Body of pancreas (tissue), 4 donors: ENCODE measurements around the gene EYS. TPM values are rescaled to one million over a fixed set of nuclear protein-coding genes. Genes with fewer than 3 reads are reported as not detected.

Source experiments
- ATAC-seq: fragments of 150-250 bp; one replicate; pipeline ENCODE4 v1.9.1; 2016
- DNase-seq, 4 donors: peaks; one replicate each; pipeline ENCODE4 v3.0.0-alpha.2; 2019
- H3K27ac ChIP-seq, 4 donors: fragments of 200-600 bp; sonication (generic); 1 replicate in 3 of 4; 2 replicates in 1 of 4; pipeline versions ENCODE4 v1.5.1 to v1.6.1; 2016 to 2019; ENCODE audit warnings: mild to moderate bottlenecking in 1 of 4, mixed read lengths in 1 of 4, moderate library complexity in 1 of 4
- H3K27me3 ChIP-seq, 2 donors: fragments of 200-600 bp; sonication (generic); one replicate each; pipeline ENCODE4 v1.6.0; 2016; ENCODE audit warnings: mild to moderate bottlenecking in 1 of 2
- H3K36me3 ChIP-seq, 2 donors: fragments of 200-600 bp; sonication (generic); replicated peaks in 1 of 2; 2 replicates each; pipeline ENCODE4 v1.5.1; 2016; ENCODE audit warnings: low read depth in 2 of 2; ENCODE audit not compliant: insufficient read depth in 1 of 2
- H3K4me1 ChIP-seq: fragments of 200-600 bp; sonication (generic); one replicate; pipeline ENCODE4 v1.6.0; 2016
- H3K4me3 ChIP-seq, 2 donors: fragments of 200-600 bp; sonication (generic); 1 replicate in 1 of 2; 2 replicates in 1 of 2; pipeline ENCODE4 v1.5.1; 2016 to 2019
- H3K9me3 ChIP-seq, 3 donors: fragments of 200-600 bp; sonication (generic); 1 replicate in 2 of 3; 2 replicates in 1 of 3; pipeline ENCODE4 v1.5.1; 2016
- POLR2A ChIP-seq, 3 donors: fragments of 450-650 bp; IDR thresholded peaks; one replicate each; pipeline ENCODE4 v1.6.1; 2016; ENCODE audit warnings: antibody characterized with exemption in 3 of 3, mild to moderate bottlenecking in 2 of 3
- WGBS, 2 donors: methylation state at CpG; one replicate each; pipeline ENCODE4 v1.1.5; 2017; 5-methylcytosine and 5-hydroxymethylcytosine counted together
- intact Hi-C: fragments of 100-400 bp; cut with DNase I; formaldehyde crosslinking; loops from one replicate; pipeline ENCODE4 v1.15.1; 2023
- total RNA-seq, 2 donors: library from RNA; depleted of rRNA; stranded (reverse); fragments of >200 nt; gene quantifications; one replicate each; pipeline ENCODE4 v1.1.0, GENCODE V29; 2016
- TF ChIP-seq, protein P1 (sequence below), 7 experiments: fragments of 450-650 bp in 4 of 7; fragments of 200-600 bp in 3 of 7; sonication (generic) in 3 of 7; IDR thresholded peaks; one replicate each; pipeline ENCODE4 v1.5.1; 2016 to 2019; ENCODE audit warnings: antibody characterized with exemption in 7 of 7

The EYS gene
- total RNA-seq, 2 donors from 2014 or later = 0.26 TPM; not detected in 1

DNA sequence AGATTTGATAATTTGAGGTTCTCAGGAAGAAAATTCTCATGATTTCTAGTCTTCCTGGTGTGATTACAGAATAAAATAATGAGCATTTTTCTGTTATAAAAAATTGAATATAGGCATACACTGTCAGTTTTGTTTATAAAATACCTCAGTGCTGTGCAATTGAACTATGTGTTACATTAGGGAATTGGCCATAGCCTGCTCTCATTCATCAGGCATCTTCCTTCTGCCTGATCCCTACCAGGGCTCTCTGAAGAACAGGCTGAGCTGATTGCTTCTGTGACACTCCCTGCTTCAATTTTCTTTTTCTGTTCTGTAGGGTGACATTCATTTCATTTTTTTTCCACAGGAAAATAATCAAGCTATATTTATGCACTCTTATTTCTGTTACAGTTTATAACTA lies 1908.6 kb downstream of the EYS start:
- intact Hi-C loops = no loop called here
- Histone ChIP-seq H3K27me3 (no peaks in the 10 kb centered on the region), H3K4me1 (no peaks in the 10 kb centered on the region), H3K4me3 (no peak overlapping the region), H3K36me3 (no peaks in the 10 kb centered on the region), H3K27ac (no peak overlapping the region), H3K9me3 (no peaks in the 10 kb centered on the region)
- DNase-seq (no peak), ATAC-seq (no peak)
- no peak for TF ChIP-seq POLR2A (IDR thresholded peaks at IDR 0.05)
- TF ChIP-seq, protein P1, sequence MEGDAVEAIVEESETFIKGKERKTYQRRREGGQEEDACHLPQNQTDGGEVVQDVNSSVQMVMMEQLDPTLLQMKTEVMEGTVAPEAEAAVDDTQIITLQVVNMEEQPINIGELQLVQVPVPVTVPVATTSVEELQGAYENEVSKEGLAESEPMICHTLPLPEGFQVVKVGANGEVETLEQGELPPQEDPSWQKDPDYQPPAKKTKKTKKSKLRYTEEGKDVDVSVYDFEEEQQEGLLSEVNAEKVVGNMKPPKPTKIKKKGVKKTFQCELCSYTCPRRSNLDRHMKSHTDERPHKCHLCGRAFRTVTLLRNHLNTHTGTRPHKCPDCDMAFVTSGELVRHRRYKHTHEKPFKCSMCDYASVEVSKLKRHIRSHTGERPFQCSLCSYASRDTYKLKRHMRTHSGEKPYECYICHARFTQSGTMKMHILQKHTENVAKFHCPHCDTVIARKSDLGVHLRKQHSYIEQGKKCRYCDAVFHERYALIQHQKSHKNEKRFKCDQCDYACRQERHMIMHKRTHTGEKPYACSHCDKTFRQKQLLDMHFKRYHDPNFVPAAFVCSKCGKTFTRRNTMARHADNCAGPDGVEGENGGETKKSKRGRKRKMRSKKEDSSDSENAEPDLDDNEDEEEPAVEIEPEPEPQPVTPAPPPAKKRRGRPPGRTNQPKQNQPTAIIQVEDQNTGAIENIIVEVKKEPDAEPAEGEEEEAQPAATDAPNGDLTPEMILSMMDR (IDR thresholded peaks at IDR 0.05) = no peak

DNA sequence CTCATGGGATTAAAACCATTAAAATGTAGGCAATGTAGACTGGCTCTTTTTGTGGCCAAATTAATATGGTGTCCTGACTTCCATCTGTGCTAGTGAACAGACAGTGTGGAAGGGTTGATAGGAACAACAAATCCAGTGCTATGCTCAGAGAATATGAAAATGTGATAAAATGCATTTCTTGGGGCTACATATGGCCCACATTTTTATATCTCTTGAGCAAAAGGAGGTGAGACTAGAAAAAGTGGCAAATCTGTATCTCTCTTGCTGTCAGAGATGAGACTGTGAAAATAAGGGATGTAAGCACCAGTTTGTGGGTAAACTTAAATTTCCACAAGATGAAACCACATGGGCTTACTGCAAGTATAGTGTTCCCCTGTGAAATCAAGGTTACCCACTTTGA lies 1909.3 kb downstream of the EYS start:
- Histone ChIP-seq H3K9me3 (no peaks in the 10 kb centered on the region), H3K36me3 (no peaks in the 10 kb centered on the region), H3K4me3 (no peak overlapping the region), H3K27me3 (no peaks in the 10 kb centered on the region), H3K4me1 (no peaks in the 10 kb centered on the region), H3K27ac (no peak overlapping the region)
- ATAC-seq (no peak), DNase-seq (no peak)
- intact Hi-C loops = no loop called here
- TF ChIP-seq, protein P1 (IDR thresholded peaks at IDR 0.05) = no peak
- no peak for TF ChIP-seq POLR2A (IDR thresholded peaks at IDR 0.05)

DNA sequence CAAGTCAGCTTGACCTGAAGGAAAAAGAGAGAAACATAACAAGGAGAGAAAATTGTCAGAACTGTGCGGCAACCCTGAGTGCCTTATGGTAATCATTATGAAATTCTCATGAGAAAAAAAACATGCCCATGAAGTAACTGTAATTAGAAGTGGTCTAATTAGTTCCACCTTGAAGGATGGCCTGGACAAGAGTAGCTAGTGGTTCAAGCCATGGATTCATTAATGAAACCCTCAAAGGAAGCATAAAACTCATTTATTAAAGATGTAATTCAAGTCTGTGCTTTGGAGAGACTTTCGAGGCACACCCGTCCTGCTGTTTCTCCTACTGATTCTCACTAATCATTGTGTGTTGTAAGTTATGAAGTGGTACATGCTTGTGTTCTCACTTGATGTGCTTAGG lies 1911.2 kb downstream of the EYS start:
- no peaks in the 10 kb centered on the region for H3K36me3 ChIP-seq
- no peak overlapping the region for H3K27ac ChIP-seq
- H3K4me3 ChIP-seq = no peak overlapping the region
- no peaks in the 10 kb centered on the region for H3K27me3 ChIP-seq
- no peak for ATAC-seq
- intact Hi-C loops = no loop called here
- no peaks in the 10 kb centered on the region for H3K9me3 ChIP-seq
- no peak for DNase-seq
- H3K4me1 ChIP-seq = no peaks in the 10 kb centered on the region
- WGBS, 2 donors = 81 to 86% methylated on average over 3 of the region's 3 CpGs
- TF ChIP-seq, protein P1 (IDR thresholded peaks at IDR 0.05) = no peak
- no peak for TF ChIP-seq POLR2A (IDR thresholded peaks at IDR 0.05)

DNA sequence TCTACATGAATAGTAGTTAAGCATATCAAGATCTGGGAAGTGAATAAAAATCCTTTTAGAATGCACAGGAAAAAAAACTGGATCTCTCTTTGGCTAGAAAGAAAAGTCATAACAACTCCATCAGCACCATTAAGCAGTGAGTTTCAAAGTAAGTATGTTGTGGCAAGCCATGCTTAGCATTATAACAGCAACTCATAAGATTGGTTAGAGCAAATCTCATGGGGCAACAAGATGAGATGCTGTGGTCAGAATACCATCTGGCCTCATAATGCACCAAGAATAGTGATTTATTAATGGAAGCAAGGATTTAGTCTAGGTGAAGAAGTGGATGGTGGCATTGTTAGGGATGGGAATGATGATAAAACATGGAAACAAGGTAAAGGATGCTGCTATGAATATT lies 1912.0 kb downstream of the EYS start:
- intact Hi-C loops = no loop called here
- no peaks in the 10 kb centered on the region for H3K27me3 ChIP-seq
- H3K27ac ChIP-seq = no peak overlapping the region
- H3K36me3 ChIP-seq = no peaks in the 10 kb centered on the region
- H3K9me3 ChIP-seq = no peaks in the 10 kb centered on the region
- ATAC-seq (no peak), DNase-seq (no peak)
- TF ChIP-seq POLR2A (IDR thresholded peaks at IDR 0.05) = no peak
- TF ChIP-seq, protein P1 (IDR thresholded peaks at IDR 0.05) = no peak
- H3K4me3 ChIP-seq = no peak overlapping the region
- no peaks in the 10 kb centered on the region for H3K4me1 ChIP-seq

DNA sequence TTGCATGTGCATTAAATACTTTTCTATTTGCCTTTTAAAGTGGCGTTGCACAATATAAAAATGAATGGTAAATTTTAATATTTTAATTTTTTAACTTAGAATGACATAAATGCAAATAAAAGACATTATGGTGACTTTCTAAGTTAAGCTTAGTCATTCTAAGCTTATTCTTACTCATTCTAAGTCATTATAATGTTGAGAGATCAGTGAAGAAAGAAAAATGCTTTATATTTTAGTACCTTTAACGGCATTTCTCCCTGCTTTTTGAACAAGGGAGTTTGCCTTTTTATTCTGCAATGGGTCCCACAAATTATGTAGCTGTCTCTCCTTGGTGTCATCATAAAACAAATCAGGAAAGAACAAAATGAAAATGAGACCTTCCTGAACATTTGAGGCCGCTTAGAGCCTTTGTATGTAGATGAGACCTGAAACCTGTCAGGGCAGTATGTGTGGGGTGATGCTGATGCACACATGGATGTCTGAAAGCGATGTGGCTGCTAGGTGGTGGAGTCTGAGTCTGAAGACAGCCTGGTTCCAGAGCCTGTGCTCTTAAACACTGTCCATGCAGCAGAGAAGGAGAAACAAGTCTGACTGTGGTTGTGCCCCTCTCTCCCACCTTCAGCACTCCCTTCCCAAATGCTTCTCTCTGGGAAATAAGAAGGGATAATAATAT lies 1913.4 kb downstream of the EYS start:
- TF ChIP-seq, protein P1 (IDR thresholded peaks at IDR 0.05) = no peak
- no peak for TF ChIP-seq POLR2A (IDR thresholded peaks at IDR 0.05)
- H3K27ac ChIP-seq = no peak overlapping the region
- intact Hi-C loops = no loop called here
- H3K9me3 ChIP-seq = no peaks in the 10 kb centered on the region
- no peak for ATAC-seq
- no peaks in the 10 kb centered on the region for H3K36me3 ChIP-seq
- 68 to 69% methylated on average over 4 of the region's 4 CpGs for WGBS, 2 donors
- DNase-seq = no peak
- H3K27me3 ChIP-seq = no peaks in the 10 kb centered on the region
- H3K4me3 ChIP-seq = no peak overlapping the region
- no peaks in the 10 kb centered on the region for H3K4me1 ChIP-seq
